ENCODE measurements around the gene ALDH3B2.
"Not testable (repeated sequence)": the region's sequence is repeated elsewhere in the genome, so short reads cannot be mapped to it uniquely, and the experiment has no call there.

GRCh38 chr11:67660752-67661151 lies 13.7 kb downstream of the ALDH3B2 start:
- TF ChIP-seq, protein P1, sequence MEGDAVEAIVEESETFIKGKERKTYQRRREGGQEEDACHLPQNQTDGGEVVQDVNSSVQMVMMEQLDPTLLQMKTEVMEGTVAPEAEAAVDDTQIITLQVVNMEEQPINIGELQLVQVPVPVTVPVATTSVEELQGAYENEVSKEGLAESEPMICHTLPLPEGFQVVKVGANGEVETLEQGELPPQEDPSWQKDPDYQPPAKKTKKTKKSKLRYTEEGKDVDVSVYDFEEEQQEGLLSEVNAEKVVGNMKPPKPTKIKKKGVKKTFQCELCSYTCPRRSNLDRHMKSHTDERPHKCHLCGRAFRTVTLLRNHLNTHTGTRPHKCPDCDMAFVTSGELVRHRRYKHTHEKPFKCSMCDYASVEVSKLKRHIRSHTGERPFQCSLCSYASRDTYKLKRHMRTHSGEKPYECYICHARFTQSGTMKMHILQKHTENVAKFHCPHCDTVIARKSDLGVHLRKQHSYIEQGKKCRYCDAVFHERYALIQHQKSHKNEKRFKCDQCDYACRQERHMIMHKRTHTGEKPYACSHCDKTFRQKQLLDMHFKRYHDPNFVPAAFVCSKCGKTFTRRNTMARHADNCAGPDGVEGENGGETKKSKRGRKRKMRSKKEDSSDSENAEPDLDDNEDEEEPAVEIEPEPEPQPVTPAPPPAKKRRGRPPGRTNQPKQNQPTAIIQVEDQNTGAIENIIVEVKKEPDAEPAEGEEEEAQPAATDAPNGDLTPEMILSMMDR (IDR thresholded peaks at IDR 0.05) = not testable (repeated sequence)
- not testable (repeated sequence) for TF ChIP-seq EP300 (IDR thresholded peaks at IDR 0.05); POLR2A (IDR thresholded peaks at IDR 0.05; ENCODE audit: low read depth); POLR2AphosphoS5 (IDR thresholded peaks at IDR 0.05)

All from esophagus muscularis mucosa (tissue), 4 donors.